HCT116 (cell line): ENCODE results near the gene MYLK.

ENCODE experiments used
- CEBPB ChIP-seq: IDR thresholded peaks from 2 replicates; pipeline ENCODE4 v1.6.1; 2012; ENCODE audit warnings: low read depth
- EGR1 ChIP-seq: IDR thresholded peaks from 2 replicates; pipeline ENCODE4 v1.6.1; 2012; ENCODE audit warnings: low read depth
- EZH2 ChIP-seq: fragments of 200-600 bp; sonication (generic); IDR thresholded peaks from 2 replicates; pipeline ENCODE4 v1.6.1; 2017; ENCODE audit warnings: antibody characterized with exemption, mixed run types
- EZH2phosphoT487 ChIP-seq: fragments of 200-600 bp; IDR thresholded peaks from 2 replicates; pipeline ENCODE4 v1.6.1; 2018; ENCODE audit warnings: antibody characterized with exemption, borderline replicate concordance
- JUND ChIP-seq: IDR thresholded peaks from 2 replicates; pipeline ENCODE4 v1.6.1; 2012
- POLR2A ChIP-seq: IDR thresholded peaks from 2 replicates; pipeline ENCODE4 v1.7.0; 2011; ENCODE audit warnings: borderline replicate concordance; ENCODE audit not compliant: insufficient read depth, insufficient read length; ENCODE audit errors: extremely low read depth
- POLR2AphosphoS5 ChIP-seq: IDR thresholded peaks from 2 replicates; pipeline ENCODE4 v1.6.1; 2011; ENCODE audit warnings: mild to moderate bottlenecking, low read depth, low read length, moderate library complexity
- SP1 ChIP-seq: IDR thresholded peaks from 2 replicates; pipeline ENCODE4 v1.6.1; 2012; ENCODE audit warnings: low read depth
- YY1 ChIP-seq: IDR thresholded peaks from 2 replicates; pipeline ENCODE4 v1.6.1; 2011; ENCODE audit warnings: low read length, low read depth, moderate library complexity, mild to moderate bottlenecking; ENCODE audit not compliant: insufficient replicate concordance; ENCODE audit errors: extremely low read depth
- TF ChIP-seq, protein P1 (sequence below), 3 experiments: fragments of 200-600 bp in 1 of 3; sonication (generic) in 1 of 3; IDR thresholded peaks in 2 of 3; conservative IDR thresholded peaks in 1 of 3; 2 replicates each; pipeline ENCODE4 v1.5.1; 2012 to 2017; ENCODE audit warnings: low read depth in 2 of 3, low read length in 2 of 3, antibody characterized with exemption in 1 of 3, borderline replicate concordance in 1 of 3, control low read depth in 1 of 3, mild to moderate bottlenecking in 1 of 3, mixed read lengths in 1 of 3, mixed run types in 1 of 3, moderate library complexity in 1 of 3; ENCODE audit not compliant: insufficient read depth in 1 of 3
- TF ChIP-seq, protein P2 (sequence below): IDR thresholded peaks from 2 replicates; pipeline ENCODE4 v1.6.1; 2012
- TF ChIP-seq, protein P3 (sequence below): IDR thresholded peaks from 2 replicates; pipeline ENCODE4 v1.6.1; 2012; ENCODE audit warnings: low read depth
- TF ChIP-seq, protein P4 (sequence below): IDR thresholded peaks from 2 replicates; pipeline ENCODE4 v1.6.1; 2011; ENCODE audit warnings: mild to moderate bottlenecking, low read length, moderate library complexity; ENCODE audit not compliant: insufficient replicate concordance; ENCODE audit errors: extremely low read depth

DNA sequence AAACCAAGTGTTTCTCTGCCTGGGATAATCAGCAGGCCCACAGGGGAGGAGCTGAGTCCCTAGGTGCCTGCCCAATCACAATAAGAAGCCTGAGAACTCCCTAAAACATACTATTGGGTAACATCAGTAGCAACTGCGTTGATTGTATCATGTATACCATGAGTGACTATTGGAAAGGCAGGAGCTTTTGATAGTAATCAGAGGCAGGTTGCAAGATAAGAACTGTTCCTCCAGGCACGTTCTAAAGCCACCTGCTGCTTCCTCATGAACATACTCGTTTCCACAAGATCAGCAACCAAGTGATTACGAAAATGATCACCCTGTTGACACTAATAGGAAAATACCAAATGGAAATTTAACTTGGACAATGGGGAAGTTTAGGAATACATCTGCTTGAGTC lies 6.7 kb downstream of the MYLK start:
- TF ChIP-seq, protein P1, sequence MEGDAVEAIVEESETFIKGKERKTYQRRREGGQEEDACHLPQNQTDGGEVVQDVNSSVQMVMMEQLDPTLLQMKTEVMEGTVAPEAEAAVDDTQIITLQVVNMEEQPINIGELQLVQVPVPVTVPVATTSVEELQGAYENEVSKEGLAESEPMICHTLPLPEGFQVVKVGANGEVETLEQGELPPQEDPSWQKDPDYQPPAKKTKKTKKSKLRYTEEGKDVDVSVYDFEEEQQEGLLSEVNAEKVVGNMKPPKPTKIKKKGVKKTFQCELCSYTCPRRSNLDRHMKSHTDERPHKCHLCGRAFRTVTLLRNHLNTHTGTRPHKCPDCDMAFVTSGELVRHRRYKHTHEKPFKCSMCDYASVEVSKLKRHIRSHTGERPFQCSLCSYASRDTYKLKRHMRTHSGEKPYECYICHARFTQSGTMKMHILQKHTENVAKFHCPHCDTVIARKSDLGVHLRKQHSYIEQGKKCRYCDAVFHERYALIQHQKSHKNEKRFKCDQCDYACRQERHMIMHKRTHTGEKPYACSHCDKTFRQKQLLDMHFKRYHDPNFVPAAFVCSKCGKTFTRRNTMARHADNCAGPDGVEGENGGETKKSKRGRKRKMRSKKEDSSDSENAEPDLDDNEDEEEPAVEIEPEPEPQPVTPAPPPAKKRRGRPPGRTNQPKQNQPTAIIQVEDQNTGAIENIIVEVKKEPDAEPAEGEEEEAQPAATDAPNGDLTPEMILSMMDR (IDR thresholded peaks at IDR 0.05 in 2 of 3, conservative IDR thresholded peaks at IDR 0.05 in 1 of 3; ENCODE audit: borderline replicate concordance in 1 of 3, insufficient read depth in 1 of 3, low read depth in 2 of 3, low read length in 2 of 3), result no peak
- TF ChIP-seq POLR2A (no peak), SP1 (no peak), EZH2 (no peak), CEBPB (no peak), YY1 (no peak), EZH2phosphoT487 (no peak), EGR1 (no peak), JUND (no peak), POLR2AphosphoS5 (no peak)
- TF ChIP-seq, protein P2, sequence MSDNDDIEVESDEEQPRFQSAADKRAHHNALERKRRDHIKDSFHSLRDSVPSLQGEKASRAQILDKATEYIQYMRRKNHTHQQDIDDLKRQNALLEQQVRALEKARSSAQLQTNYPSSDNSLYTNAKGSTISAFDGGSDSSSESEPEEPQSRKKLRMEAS, result no peak
- TF ChIP-seq, protein P3, sequence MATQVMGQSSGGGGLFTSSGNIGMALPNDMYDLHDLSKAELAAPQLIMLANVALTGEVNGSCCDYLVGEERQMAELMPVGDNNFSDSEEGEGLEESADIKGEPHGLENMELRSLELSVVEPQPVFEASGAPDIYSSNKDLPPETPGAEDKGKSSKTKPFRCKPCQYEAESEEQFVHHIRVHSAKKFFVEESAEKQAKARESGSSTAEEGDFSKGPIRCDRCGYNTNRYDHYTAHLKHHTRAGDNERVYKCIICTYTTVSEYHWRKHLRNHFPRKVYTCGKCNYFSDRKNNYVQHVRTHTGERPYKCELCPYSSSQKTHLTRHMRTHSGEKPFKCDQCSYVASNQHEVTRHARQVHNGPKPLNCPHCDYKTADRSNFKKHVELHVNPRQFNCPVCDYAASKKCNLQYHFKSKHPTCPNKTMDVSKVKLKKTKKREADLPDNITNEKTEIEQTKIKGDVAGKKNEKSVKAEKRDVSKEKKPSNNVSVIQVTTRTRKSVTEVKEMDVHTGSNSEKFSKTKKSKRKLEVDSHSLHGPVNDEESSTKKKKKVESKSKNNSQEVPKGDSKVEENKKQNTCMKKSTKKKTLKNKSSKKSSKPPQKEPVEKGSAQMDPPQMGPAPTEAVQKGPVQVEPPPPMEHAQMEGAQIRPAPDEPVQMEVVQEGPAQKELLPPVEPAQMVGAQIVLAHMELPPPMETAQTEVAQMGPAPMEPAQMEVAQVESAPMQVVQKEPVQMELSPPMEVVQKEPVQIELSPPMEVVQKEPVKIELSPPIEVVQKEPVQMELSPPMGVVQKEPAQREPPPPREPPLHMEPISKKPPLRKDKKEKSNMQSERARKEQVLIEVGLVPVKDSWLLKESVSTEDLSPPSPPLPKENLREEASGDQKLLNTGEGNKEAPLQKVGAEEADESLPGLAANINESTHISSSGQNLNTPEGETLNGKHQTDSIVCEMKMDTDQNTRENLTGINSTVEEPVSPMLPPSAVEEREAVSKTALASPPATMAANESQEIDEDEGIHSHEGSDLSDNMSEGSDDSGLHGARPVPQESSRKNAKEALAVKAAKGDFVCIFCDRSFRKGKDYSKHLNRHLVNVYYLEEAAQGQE, result no peak
- TF ChIP-seq, protein P4, sequence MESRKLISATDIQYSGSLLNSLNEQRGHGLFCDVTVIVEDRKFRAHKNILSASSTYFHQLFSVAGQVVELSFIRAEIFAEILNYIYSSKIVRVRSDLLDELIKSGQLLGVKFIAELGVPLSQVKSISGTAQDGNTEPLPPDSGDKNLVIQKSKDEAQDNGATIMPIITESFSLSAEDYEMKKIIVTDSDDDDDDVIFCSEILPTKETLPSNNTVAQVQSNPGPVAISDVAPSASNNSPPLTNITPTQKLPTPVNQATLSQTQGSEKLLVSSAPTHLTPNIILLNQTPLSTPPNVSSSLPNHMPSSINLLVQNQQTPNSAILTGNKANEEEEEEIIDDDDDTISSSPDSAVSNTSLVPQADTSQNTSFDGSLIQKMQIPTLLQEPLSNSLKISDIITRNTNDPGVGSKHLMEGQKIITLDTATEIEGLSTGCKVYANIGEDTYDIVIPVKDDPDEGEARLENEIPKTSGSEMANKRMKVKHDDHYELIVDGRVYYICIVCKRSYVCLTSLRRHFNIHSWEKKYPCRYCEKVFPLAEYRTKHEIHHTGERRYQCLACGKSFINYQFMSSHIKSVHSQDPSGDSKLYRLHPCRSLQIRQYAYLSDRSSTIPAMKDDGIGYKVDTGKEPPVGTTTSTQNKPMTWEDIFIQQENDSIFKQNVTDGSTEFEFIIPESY, result no peak
